GM12878 (cell line): Measurements from ENCODE around the gene PHLDB3. TPM values are rescaled to one million over a fixed set of nuclear protein-coding genes. Genes with fewer than 3 reads are reported as not detected.

Experiments used
- ATAC-seq: fragments of 200-7000 bp; cut with Tn5 transposase; 3 replicates; pipeline ENCODE4 v1.9.1; 2020; ENCODE audit warnings: mild to moderate bottlenecking, moderate library complexity
- BruUV-seq: library from RNA; stranded (reverse); fragments of 400-500 nt; replicated peaks from 2 replicates; lab custom pipeline; 2021; lab: Mats Ljungman, UMichigan
- CTCF ChIA-PET: fragments of 300-600 bp; sonication (Branson Sonifier 250); formaldehyde crosslinking; extraction: SDS; loops from one replicate; lab custom pipeline; 2021; ENCODE audit warnings: inconsistent platforms; lab: Yijun Ruan, JAX
- POLR2A ChIA-PET: fragments of 350-600 bp; formaldehyde crosslinking; extraction: SDS; loops from one replicate; lab custom pipeline; 2021; ENCODE audit warnings: inconsistent platforms; lab: Charles Lee
- RAD21 ChIA-PET: fragments of 300-600 bp; sonication (Branson Sonifier 250); formaldehyde crosslinking; loops from one replicate; lab custom pipeline; 2023; ENCODE audit warnings: antibody characterized with exemption; ENCODE audit not compliant: unreplicated experiment; lab: Charles Lee
- SMC1A ChIA-PET: fragments of 300-600 bp; sonication (Branson Sonifier 250); formaldehyde crosslinking; loops from one replicate; lab custom pipeline; 2023; ENCODE audit not compliant: unreplicated experiment, uncharacterized antibody; lab: Charles Lee
- DNase-seq: peaks from one replicate; pipeline ENCODE4 v3.0.0-alpha.2; 2011; ENCODE audit warnings: low read depth, low spot score
- FAIRE-seq: peaks from 3 replicates; lab custom pipeline; 2011; peaks lifted over from hg19 to GRCh38; lab: Jason Lieb, UNC
- H2AFZ ChIP-seq: 2 replicates; pipeline ENCODE4 v1.6.0; 2011; ENCODE audit warnings: low read depth, low read length, control low read depth; ENCODE audit not compliant: control insufficient read depth
- H3K27ac ChIP-seq: 2 replicates; pipeline ENCODE4 v1.5.1; 2011; ENCODE audit warnings: control low read depth; ENCODE audit not compliant: control insufficient read depth, insufficient read depth
- H3K27me3 ChIP-seq, 2 experiments: replicated peaks in 1 of 2; 2 replicates each; pipeline versions ENCODE4 v1.6.0 to v1.6.1; 2011; ENCODE audit warnings: low read length in 1 of 2; ENCODE audit not compliant: control insufficient read depth in 2 of 2, insufficient read depth in 2 of 2
- H3K36me3 ChIP-seq, 2 experiments: 2 replicates each; pipeline ENCODE4 v1.5.1; 2011; ENCODE audit warnings: low read length in 1 of 2; ENCODE audit not compliant: control insufficient read depth in 2 of 2, insufficient read depth in 2 of 2
- H3K4me1 ChIP-seq: 2 replicates; pipeline ENCODE4 v1.6.1; 2011; ENCODE audit warnings: mild to moderate bottlenecking, low read length, moderate library complexity, mixed read lengths; ENCODE audit not compliant: control insufficient read depth, insufficient read depth
- H3K4me2 ChIP-seq: 2 replicates; pipeline ENCODE4 v1.6.0; 2011; ENCODE audit warnings: control low read depth; ENCODE audit not compliant: control insufficient read depth, insufficient read depth
- H3K4me3 ChIP-seq: fragments of 200-600 bp; sonication (generic); 2 replicates; pipeline ENCODE4 v1.5.1; 2016
- H3K79me2 ChIP-seq: 2 replicates; pipeline ENCODE4 v1.6.0; 2011; ENCODE audit warnings: low read length; ENCODE audit not compliant: control insufficient read depth, insufficient read depth
- H3K9ac ChIP-seq: 2 replicates; pipeline ENCODE4 v1.8.0; 2011; ENCODE audit warnings: low read length, control low read depth, mixed read lengths; ENCODE audit not compliant: control insufficient read depth, insufficient read depth
- H3K9me3 ChIP-seq: replicated peaks from 3 replicates; pipeline ENCODE4 v1.5.1; 2011; ENCODE audit warnings: mild to moderate bottlenecking, low read length; ENCODE audit not compliant: control insufficient read depth, insufficient read depth
- H4K20me1 ChIP-seq: 2 replicates; pipeline ENCODE4 v1.6.0; 2011; ENCODE audit not compliant: control insufficient read depth, insufficient read depth
- KLF5 ChIP-seq: fragments of 450-650 bp; IDR thresholded peaks from 2 replicates; pipeline ENCODE4 v1.6.1; 2014; ENCODE audit warnings: mild to moderate bottlenecking; ENCODE audit not compliant: partially characterized antibody
- SMAD5 ChIP-seq: IDR thresholded peaks from 2 replicates; pipeline ENCODE4 v1.6.1; 2016; ENCODE audit warnings: antibody characterized with exemption, low read depth
- TCF7 ChIP-seq: IDR thresholded peaks from 2 replicates; pipeline ENCODE4 v1.6.1; 2014; ENCODE audit warnings: antibody characterized with exemption, borderline replicate concordance
- ZBTB4 ChIP-seq: fragments of 450-650 bp; formaldehyde crosslinking; IDR thresholded peaks from 2 replicates; pipeline ENCODE4 v1.4.0; 2022; ENCODE audit warnings: mild to moderate bottlenecking, moderate library complexity
- ZNF622 ChIP-seq: fragments of 450-650 bp; IDR thresholded peaks from 2 replicates; pipeline ENCODE4 v1.6.1; 2017; ENCODE audit warnings: mild to moderate bottlenecking, inconsistent platforms
- WGBS: methylation state at CpG from one replicate; pipeline ENCODE4 v1.1.6; 2016; ENCODE audit warnings: low lambda C conversion rate; ENCODE audit not compliant: insufficient replicate concordance, insufficient coverage; ENCODE audit errors: missing lambda C conversion rate; 5-methylcytosine and 5-hydroxymethylcytosine counted together
- in situ Hi-C: fragments of 300-500 bp; cut with MboI; formaldehyde crosslinking; loops from 9 replicates; pipeline ENCODE4 v1.14.3; 2018; ENCODE audit warnings: mixed read lengths
- intact Hi-C: fragments of 100-400 bp; cut with micrococcal nuclease; formaldehyde crosslinking; loops from one replicate; pipeline ENCODE4 v1.14.2; 2022; ENCODE audit not compliant: unreplicated experiment
- polyA plus RNA-seq, 11 experiments: library from polyadenylated mRNA; depleted of rRNA in 4 of 11; unstranded in 6 of 11; stranded (reverse) in 5 of 11; fragments of >200 nt; fragmentation: Nextera tagmentation in 4 of 11; fragmentation: Illumina TruSeq in 1 of 11; extraction: Ambion mirVana in 4 of 11; extraction: Trizol in 1 of 11; gene quantifications; 1 replicate in 1 of 11; 2 replicates in 10 of 11; pipeline versions ENCODE4 v1.2.1 to v1.2.3, GENCODE V29; 2011 to 2016; ENCODE audit warnings: inconsistent platforms in 2 of 11, missing spikeins in 2 of 11, low read depth in 1 of 11
- total RNA-seq, 4 experiments: library from RNA; depleted of rRNA in 3 of 4; stranded (reverse); fragments of >200 nt in 3 of 4; fragmentation: Illumina TruSeq in 1 of 4; extraction: Trizol in 1 of 4; gene quantifications; 2 replicates each; pipeline versions ENCODE4 v1.2.1 to v1.2.3, GENCODE V29; 2013 to 2021

PHLDB3 gene
- total and polyA plus RNA-seq, 10 of the 15 experiments (the other 5 are each of a cell fraction or from before 2014, with no cell fraction given): 0.13 to 13.0 (median 5.5) TPM

GRCh38 chr19:43465468-43466120, 39.0 kb downstream of the PHLDB3 start, which contains the start of gene LYPD3:
TSS of gene LYPD3 (minus strand) at chr19:43465608. CDS start at chr19:43465571, 37 bp downstream.
- DNase-seq (no peak), FAIRE-seq (no peak), ATAC-seq (no peak)
- Histone ChIP-seq H3K4me2 (peak within 1 kb of the TSS; percentile 95), H3K4me3 (no peak within 1 kb of the TSS), H3K9ac (no peak within 1 kb of the TSS), H3K9me3 (no peaks in the 10 kb centered on the region), H4K20me1 (no peaks in the 10 kb centered on the region), H3K79me2 (no peaks in the 10 kb centered on the region), H3K27me3 (no peaks in the 10 kb centered on the region), H3K4me1 (peaks cover 8% of the 10 kb centered on the region; the same call in 1 of the 2 replicates), H3K27ac (no peak within 1 kb of the TSS), H3K36me3 (no peaks in the 10 kb centered on the region), H2AFZ (peak within 1 kb of the TSS; percentile 98)
- no peak for TF ChIP-seq ZBTB4 (CRISPR knock-in tag)
- TF ChIP-seq TCF7: no peak
- TF ChIP-seq SMAD5: no peak
- TF ChIP-seq KLF5: no peak
- no peak for TF ChIP-seq ZNF622
- ChIA-PET CTCF (interaction anchor here (3.1 to 3.9 kb wide), 2 partner anchors 18 to 54 kb away, joined by 11 to 31 read pairs; no protein-coding TSS in a partner anchor), SMC1A (no interaction called here), RAD21 (no interaction called here), POLR2A (interaction anchor here (0.7 to 1.1 kb wide), 2 partner anchors 67 to 68 kb away, joined by 3 to 4 read pairs; partner anchors contain the start of gene ZNF575)
- in situ Hi-C loops: no loop called here
- intact Hi-C loops: no loop called here
- no TSS peak for BruUV-seq
- 89% methylated on average over 24 of the region's 24 CpGs for WGBS
